ENCODE results near the gene CDH15. TPM values are rescaled to one million over a fixed set of nuclear protein-coding genes. Genes with fewer than 3 reads are reported as not detected.

The CDH15 gene
- total RNA-seq, 1 experiment from 2014 or later = 1.5 TPM

DNA sequence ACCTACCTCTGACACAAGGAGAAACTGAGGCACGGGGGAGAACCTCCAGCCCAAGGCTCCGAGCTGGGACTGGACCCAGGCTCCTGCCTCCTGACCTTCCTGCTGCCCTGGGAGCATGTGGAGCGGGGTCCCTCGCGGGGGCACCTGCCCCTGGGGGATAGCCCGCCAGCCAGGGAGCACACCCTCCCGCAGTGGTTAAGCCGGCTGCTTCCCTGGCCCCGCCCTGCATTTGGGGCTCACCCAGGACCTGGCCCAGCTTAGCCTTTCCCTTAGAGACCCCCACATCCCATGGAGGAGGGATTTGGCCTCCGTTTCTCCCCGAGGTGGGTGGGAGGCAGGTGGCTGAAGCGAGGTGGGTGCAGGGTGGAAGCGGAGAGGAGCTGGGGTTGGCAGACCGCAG lies 1.8 kb upstream of the CDH15 start:
- intact Hi-C loops (cut with micrococcal nuclease) = loop anchor here (5.0 to 10.0 kb wide), 4 partner anchors 115 to 355 kb away; partner anchors contain the start of gene APRT
- Histone ChIP-seq H3F3A (ENCODE audit: low read length, unreplicated experiment) (no peaks in the 10 kb centered on the region), H3K27me3 (ENCODE audit: low read length) (no peaks in the 10 kb centered on the region), H4K20me1 (ENCODE audit: low read length) (no peaks in the 10 kb centered on the region), H3K4me1 (ENCODE audit: insufficient read depth, low read length) (peaks cover 9% of the 10 kb centered on the region; the same call in 1 of the 2 replicates), H3K79me2 (ENCODE audit: low read length) (no peaks in the 10 kb centered on the region), H2AFZ (ENCODE audit: low read length) (no peak overlapping the region), H3K9me3 (ENCODE audit: low read length) (no peaks in the 10 kb centered on the region), H3K36me3 (ENCODE audit: low read depth, low read length) (no peaks in the 10 kb centered on the region), H3K4me3 (ENCODE audit: low read length) (no peak overlapping the region), H3K27ac (ENCODE audit: low read length) (no peak overlapping the region), H3K9ac (ENCODE audit: low read length) (no peak overlapping the region), H3K9me2 (replicated peaks; ENCODE audit: low read length) (no peaks in the 10 kb centered on the region), H3K4me2 (ENCODE audit: low read length) (no peak overlapping the region)
- ChIA-PET CTCF (no interaction called here), POLR2A (ENCODE audit: unreplicated experiment) (no interaction called here)
- BruUV-seq (replicated peaks) = no TSS peak
- no peak for TF ChIP-seq EZH2phosphoT487 (IDR thresholded peaks at IDR 0.05; ENCODE audit: borderline replicate concordance, low read length)
- no peak for TF ChIP-seq EZH2 (IDR thresholded peaks at IDR 0.05; ENCODE audit: low read length, unreplicated experiment)
- TF ChIP-seq, protein P1, sequence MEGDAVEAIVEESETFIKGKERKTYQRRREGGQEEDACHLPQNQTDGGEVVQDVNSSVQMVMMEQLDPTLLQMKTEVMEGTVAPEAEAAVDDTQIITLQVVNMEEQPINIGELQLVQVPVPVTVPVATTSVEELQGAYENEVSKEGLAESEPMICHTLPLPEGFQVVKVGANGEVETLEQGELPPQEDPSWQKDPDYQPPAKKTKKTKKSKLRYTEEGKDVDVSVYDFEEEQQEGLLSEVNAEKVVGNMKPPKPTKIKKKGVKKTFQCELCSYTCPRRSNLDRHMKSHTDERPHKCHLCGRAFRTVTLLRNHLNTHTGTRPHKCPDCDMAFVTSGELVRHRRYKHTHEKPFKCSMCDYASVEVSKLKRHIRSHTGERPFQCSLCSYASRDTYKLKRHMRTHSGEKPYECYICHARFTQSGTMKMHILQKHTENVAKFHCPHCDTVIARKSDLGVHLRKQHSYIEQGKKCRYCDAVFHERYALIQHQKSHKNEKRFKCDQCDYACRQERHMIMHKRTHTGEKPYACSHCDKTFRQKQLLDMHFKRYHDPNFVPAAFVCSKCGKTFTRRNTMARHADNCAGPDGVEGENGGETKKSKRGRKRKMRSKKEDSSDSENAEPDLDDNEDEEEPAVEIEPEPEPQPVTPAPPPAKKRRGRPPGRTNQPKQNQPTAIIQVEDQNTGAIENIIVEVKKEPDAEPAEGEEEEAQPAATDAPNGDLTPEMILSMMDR (conservative IDR thresholded peaks at IDR 0.05; ENCODE audit: low read depth, low read length) = no peak
- ATAC-seq (no peak), DNase-seq (no peak)

DNA sequence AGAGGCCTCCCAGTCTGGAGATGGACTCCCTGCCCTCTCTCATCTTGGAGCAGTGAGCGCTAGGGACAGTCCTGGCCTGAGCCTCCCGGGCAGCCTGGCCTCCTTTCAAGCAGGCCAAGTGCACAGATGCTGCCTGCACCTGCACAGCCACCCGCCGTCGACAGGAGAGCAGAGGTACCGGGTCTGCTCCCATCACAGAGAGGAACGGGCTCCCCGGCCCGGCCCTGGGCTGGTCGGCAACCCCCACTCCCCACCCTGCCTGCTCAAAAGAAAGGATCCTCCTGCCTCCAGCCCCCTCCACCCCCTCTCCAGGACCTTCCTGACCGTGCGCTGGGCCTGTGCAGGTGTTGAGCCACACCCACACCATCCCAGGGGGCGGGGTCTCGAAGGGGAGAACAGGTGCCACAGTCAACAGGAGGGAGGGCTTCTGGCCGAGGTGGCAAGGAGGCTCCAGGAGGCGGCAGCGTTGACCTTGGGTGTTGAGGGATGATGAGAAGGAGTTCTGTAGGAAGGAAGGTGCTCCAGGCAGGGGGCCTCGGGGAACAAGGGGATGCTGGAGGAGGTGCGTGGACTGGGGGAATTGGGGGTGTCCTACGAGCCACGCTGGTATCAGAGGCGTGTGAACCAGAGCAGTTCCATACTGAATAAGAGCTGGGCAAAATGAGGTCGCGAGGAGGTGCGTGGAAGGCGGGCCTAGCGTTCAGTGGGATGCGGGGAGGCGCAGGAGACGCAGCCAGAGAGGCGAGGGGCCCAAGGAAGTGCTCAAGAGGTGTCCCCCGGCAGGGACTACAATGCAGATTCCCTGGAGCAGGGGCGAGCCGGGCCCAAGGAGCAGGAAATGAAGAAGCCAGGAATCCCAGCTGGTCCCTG lies 967 bp upstream of the CDH15 start:
- TF ChIP-seq EZH2 (IDR thresholded peaks at IDR 0.05; ENCODE audit: low read length, unreplicated experiment) (no peak), EZH2phosphoT487 (IDR thresholded peaks at IDR 0.05; ENCODE audit: borderline replicate concordance, low read length) (no peak)
- TF ChIP-seq, protein P1 (conservative IDR thresholded peaks at IDR 0.05; ENCODE audit: low read depth, low read length) = no peak
- Histone ChIP-seq H3K27me3 (ENCODE audit: low read length) (no peaks in the 10 kb centered on the region), H4K20me1 (ENCODE audit: low read length) (no peaks in the 10 kb centered on the region), H3F3A (ENCODE audit: low read length, unreplicated experiment) (no peaks in the 10 kb centered on the region), H3K79me2 (ENCODE audit: low read length) (no peaks in the 10 kb centered on the region), H3K36me3 (ENCODE audit: low read depth, low read length) (no peaks in the 10 kb centered on the region), H3K9me3 (ENCODE audit: low read length) (no peaks in the 10 kb centered on the region), H3K4me2 (ENCODE audit: low read length) (peak overlapping the region; percentile 90), H3K9ac (ENCODE audit: low read length) (no peak overlapping the region), H3K9me2 (replicated peaks; ENCODE audit: low read length) (no peaks in the 10 kb centered on the region), H3K4me3 (ENCODE audit: low read length) (peak overlapping the region; percentile 63), H2AFZ (ENCODE audit: low read length) (peak overlapping the region; percentile 86), H3K4me1 (ENCODE audit: insufficient read depth, low read length) (peaks cover 9% of the 10 kb centered on the region; the same call in 1 of the 2 replicates), H3K27ac (ENCODE audit: low read length) (no peak overlapping the region)
- ATAC-seq (peak; percentile 16; the same call in 1 of the 2 replicates), DNase-seq (peak; percentile 58)
- POLR2A ChIA-PET (ENCODE audit: unreplicated experiment) = interaction anchor here (0.6 kb wide), 1 partner anchor 22 kb away, joined by 6 read pairs; no protein-coding TSS in a partner anchor
- CTCF ChIA-PET = no interaction called here
- intact Hi-C loops (cut with micrococcal nuclease) = no loop called here
- no TSS peak for BruUV-seq (replicated peaks)

DNA sequence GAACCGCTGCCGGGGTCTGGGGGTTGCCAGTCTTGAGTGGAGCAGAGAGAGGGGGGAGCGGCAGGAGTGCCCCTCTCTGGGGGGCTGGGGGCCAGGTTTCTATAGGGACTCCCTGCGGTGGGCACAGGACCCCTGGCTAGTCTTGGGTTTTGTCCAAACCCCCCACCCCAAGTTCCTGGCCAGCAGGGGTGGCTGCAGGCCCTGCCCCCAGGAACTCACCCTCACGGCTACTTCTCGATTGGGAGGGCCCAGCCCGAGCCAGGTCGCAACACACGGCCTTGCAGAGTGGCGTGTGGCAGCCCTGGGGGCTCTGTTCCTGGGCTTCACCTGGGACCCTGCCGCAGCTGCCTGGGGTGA lies 601 bp downstream of the CDH15 start:
- no peaks in the 10 kb centered on the region for H4K20me1 ChIP-seq (ENCODE audit: low read length)
- H3K9ac ChIP-seq (ENCODE audit: low read length) = no peak overlapping the region
- H3K36me3 ChIP-seq (ENCODE audit: low read depth, low read length) = no peaks in the 10 kb centered on the region
- ChIA-PET CTCF (no interaction called here), POLR2A (ENCODE audit: unreplicated experiment) (no interaction called here)
- peak overlapping the region; percentile 72 for H3K4me2 ChIP-seq (ENCODE audit: low read length)
- ATAC-seq = no peak
- no peak overlapping the region for H3K27ac ChIP-seq (ENCODE audit: low read length)
- H3K27me3 ChIP-seq (ENCODE audit: low read length) = no peaks in the 10 kb centered on the region
- no peaks in the 10 kb centered on the region for H3F3A ChIP-seq (ENCODE audit: low read length, unreplicated experiment)
- H3K79me2 ChIP-seq (ENCODE audit: low read length) = no peaks in the 10 kb centered on the region
- intact Hi-C loops (cut with micrococcal nuclease) = no loop called here
- peaks cover 9% of the 10 kb centered on the region; the same call in 1 of the 2 replicates for H3K4me1 ChIP-seq (ENCODE audit: insufficient read depth, low read length)
- no TSS peak for BruUV-seq (replicated peaks)
- no peaks in the 10 kb centered on the region for H3K9me3 ChIP-seq (ENCODE audit: low read length)
- no peak for DNase-seq
- no peaks in the 10 kb centered on the region for H3K9me2 ChIP-seq (replicated peaks; ENCODE audit: low read length)
- no peak for TF ChIP-seq EZH2 (IDR thresholded peaks at IDR 0.05; ENCODE audit: low read length, unreplicated experiment)
- TF ChIP-seq, protein P1 (conservative IDR thresholded peaks at IDR 0.05; ENCODE audit: low read depth, low read length) = no peak
- TF ChIP-seq EZH2phosphoT487 (IDR thresholded peaks at IDR 0.05; ENCODE audit: borderline replicate concordance, low read length) = no peak
- H2AFZ ChIP-seq (ENCODE audit: low read length) = no peak overlapping the region
- H3K4me3 ChIP-seq (ENCODE audit: low read length) = peak overlapping the region; percentile 53; the same call in 1 of the 2 replicates
